HEK293 (cell line): Measurements from ENCODE around the gene S100A8.

Experiments used
- ZBTB8A ChIP-seq: fragments of 450-650 bp; formaldehyde crosslinking; IDR thresholded peaks from 2 replicates; pipeline ENCODE4 v1.5.1; 2016; ENCODE audit warnings: missing biosample characterization, missing genetic modification characterization
- ZNF175 ChIP-seq: fragments of 450-650 bp; formaldehyde crosslinking; IDR thresholded peaks from 2 replicates; pipeline ENCODE4 v1.5.1; 2016; ENCODE audit warnings: missing biosample characterization, missing genetic modification characterization
- ZNF214 ChIP-seq: fragments of 450-650 bp; formaldehyde crosslinking; IDR thresholded peaks from 2 replicates; pipeline ENCODE4 v1.5.1; 2017; ENCODE audit warnings: missing biosample characterization, mild to moderate bottlenecking, missing genetic modification characterization, borderline replicate concordance
- ZNF623 ChIP-seq: fragments of 450-650 bp; formaldehyde crosslinking; IDR thresholded peaks from 2 replicates; pipeline ENCODE4 v1.5.1; 2016; ENCODE audit warnings: missing biosample characterization, missing genetic modification characterization
- TF ChIP-seq, protein P1 (sequence below): fragments of 450-650 bp; formaldehyde crosslinking; IDR thresholded peaks from 2 replicates; pipeline ENCODE4 v1.5.1; 2016; ENCODE audit warnings: missing biosample characterization, missing genetic modification characterization

DNA sequence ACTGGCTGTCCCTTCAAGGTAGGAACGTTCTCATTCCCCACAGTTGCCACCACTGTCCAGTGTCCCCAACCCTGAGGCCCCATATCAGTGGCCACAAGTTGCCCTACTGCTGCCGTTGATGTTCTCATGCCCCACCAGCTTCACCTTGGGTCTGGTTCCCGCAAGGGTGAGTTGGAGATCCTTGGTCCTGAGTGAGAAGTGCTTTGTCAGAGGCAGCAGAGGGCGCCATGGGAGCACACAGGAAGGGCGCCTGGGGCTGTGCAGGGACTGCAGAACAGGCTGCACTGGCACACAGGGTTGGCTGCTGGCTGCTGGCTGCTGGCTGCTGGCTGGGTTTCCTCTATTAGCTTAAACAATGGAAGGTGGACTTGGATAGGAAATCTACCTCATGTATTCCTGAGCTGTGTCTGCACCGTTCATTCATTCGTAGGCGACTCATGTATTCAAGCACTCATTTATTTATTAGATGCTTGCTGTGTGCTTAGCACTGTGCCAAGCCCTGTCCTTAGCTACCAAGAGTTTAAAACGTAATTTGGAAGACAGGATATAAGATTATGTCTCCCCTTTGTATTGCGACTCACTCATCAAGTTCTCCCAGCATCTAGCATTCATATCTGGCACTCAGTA is 35.3 kb downstream of the S100A8 start:
- TF ChIP-seq, protein P1, sequence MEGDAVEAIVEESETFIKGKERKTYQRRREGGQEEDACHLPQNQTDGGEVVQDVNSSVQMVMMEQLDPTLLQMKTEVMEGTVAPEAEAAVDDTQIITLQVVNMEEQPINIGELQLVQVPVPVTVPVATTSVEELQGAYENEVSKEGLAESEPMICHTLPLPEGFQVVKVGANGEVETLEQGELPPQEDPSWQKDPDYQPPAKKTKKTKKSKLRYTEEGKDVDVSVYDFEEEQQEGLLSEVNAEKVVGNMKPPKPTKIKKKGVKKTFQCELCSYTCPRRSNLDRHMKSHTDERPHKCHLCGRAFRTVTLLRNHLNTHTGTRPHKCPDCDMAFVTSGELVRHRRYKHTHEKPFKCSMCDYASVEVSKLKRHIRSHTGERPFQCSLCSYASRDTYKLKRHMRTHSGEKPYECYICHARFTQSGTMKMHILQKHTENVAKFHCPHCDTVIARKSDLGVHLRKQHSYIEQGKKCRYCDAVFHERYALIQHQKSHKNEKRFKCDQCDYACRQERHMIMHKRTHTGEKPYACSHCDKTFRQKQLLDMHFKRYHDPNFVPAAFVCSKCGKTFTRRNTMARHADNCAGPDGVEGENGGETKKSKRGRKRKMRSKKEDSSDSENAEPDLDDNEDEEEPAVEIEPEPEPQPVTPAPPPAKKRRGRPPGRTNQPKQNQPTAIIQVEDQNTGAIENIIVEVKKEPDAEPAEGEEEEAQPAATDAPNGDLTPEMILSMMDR (tag by site-specific recombination), result peak; percentile 53; the same call in 1 of the 2 replicates
- TF ChIP-seq ZNF175 (tag by site-specific recombination) (no peak), ZNF214 (tag by site-specific recombination) (no peak), ZBTB8A (tag by site-specific recombination) (no peak), ZNF623 (no peak)
